WTC11 (cell line): ENCODE results near the gene SPATA13.

Experiments used
- ATF3 ChIP-seq: sonication (generic); formaldehyde crosslinking; conservative IDR thresholded peaks from 2 replicates; pipeline ENCODE4 v1.8.1; 2022; ENCODE audit warnings: mild to moderate bottlenecking, missing genetic modification reagents
- CTCF ChIP-seq: fragments of 200-600 bp; IDR thresholded peaks from 2 replicates; pipeline ENCODE4 v1.8.0; 2022; ENCODE audit warnings: antibody characterized with exemption
- JUN ChIP-seq: sonication (generic); formaldehyde crosslinking; IDR thresholded peaks from 2 replicates; pipeline ENCODE4 v1.8.0; 2023; ENCODE audit warnings: mild to moderate bottlenecking, missing genetic modification reagents
- MAX ChIP-seq: sonication (generic); formaldehyde crosslinking; IDR thresholded peaks from 2 replicates; pipeline ENCODE4 v1.8.0; 2022; ENCODE audit warnings: mild to moderate bottlenecking, missing genetic modification reagents
- NFE2L1 ChIP-seq: sonication (generic); formaldehyde crosslinking; IDR thresholded peaks from 2 replicates; pipeline ENCODE4 v1.8.1; 2023; ENCODE audit warnings: missing genetic modification reagents
- ZNF263 ChIP-seq: sonication (generic); formaldehyde crosslinking; IDR thresholded peaks from 2 replicates; pipeline ENCODE4 v1.8.1; 2022; ENCODE audit warnings: low read depth, mild to moderate bottlenecking, moderate library complexity, missing genetic modification reagents
- ZNF532 ChIP-seq: fragments of 250-450 bp; sonication (Bioruptor Pico); IDR thresholded peaks from 2 replicates; pipeline ENCODE4 v1.9.0; 2021; ENCODE audit warnings: mild to moderate bottlenecking, borderline replicate concordance

GRCh38 chr13:24280720-24281119 lies 120.2 kb downstream of the SPATA13 start:
- no peak for TF ChIP-seq MAX
- TF ChIP-seq ATF3, result no peak
- no peak for TF ChIP-seq NFE2L1 (CRISPR knock-in tag)
- TF ChIP-seq ZNF532, result no peak
- TF ChIP-seq ZNF263 (CRISPR knock-in tag), result no peak
- TF ChIP-seq JUN, result no peak
- TF ChIP-seq CTCF, result no peak
